HepG2 (cell line): ENCODE data around the gene SIK3. TPM values are rescaled to one million over a fixed set of nuclear protein-coding genes. Genes with fewer than 3 reads are reported as not detected.
A peak's percentile ranks its signal among the peaks of the same experiment; 100 is the strongest.

Experiments
- ATAC-seq: fragments of 200-7000 bp; cut with Tn5 transposase; 3 replicates; pipeline ENCODE4 v1.9.1; 2020; ENCODE audit warnings: mild to moderate bottlenecking, moderate library complexity
- BruUV-seq: library from RNA; stranded (reverse); fragments of 400-500 nt; replicated peaks from 2 replicates; lab custom pipeline; 2021; lab: Mats Ljungman, UMichigan
- CTCF ChIA-PET: fragments of 300-600 bp; formaldehyde crosslinking; extraction: SDS; loops from one replicate; lab custom pipeline; 2021; ENCODE audit warnings: low total read pairs, inconsistent platforms, low intra/inter-chr PET ratio; lab: Yijun Ruan, JAX
- POLR2A ChIA-PET: fragments of 350-600 bp; sonication (Branson Sonifier 250); formaldehyde crosslinking; loops from one replicate; lab custom pipeline; 2020; ENCODE audit warnings: antibody characterized with exemption, inconsistent platforms; lab: Yijun Ruan, JAX
- DNase-seq: peaks from one replicate; pipeline ENCODE4 v3.0.0-alpha.2; 2015; ENCODE audit warnings: low spot score
- FAIRE-seq: peaks from 3 replicates; lab custom pipeline; 2011; peaks lifted over from hg19 to GRCh38; lab: Jason Lieb, UNC
- H2AFZ ChIP-seq: one replicate; pipeline ENCODE4 v1.6.1; 2011; ENCODE audit warnings: low read length, inconsistent platforms
- H3K27ac ChIP-seq: fragments of 300-600 bp; 3 replicates; pipeline ENCODE4 v1.8.0; 2011; ENCODE audit warnings: mixed run types, mild to moderate bottlenecking, mixed read lengths, low read length, inconsistent platforms; ENCODE audit not compliant: insufficient read depth; ENCODE audit errors: extremely low read length
- H3K27me3 ChIP-seq, 2 experiments: fragments of 200-600 bp in 1 of 2; 2 replicates in 1 of 2; 3 replicates in 1 of 2; pipeline versions ENCODE4 v1.6.0 to v1.8.0; 2011; ENCODE audit warnings: low read length in 2 of 2, mild to moderate bottlenecking in 2 of 2, moderate library complexity in 2 of 2, inconsistent platforms in 1 of 2; ENCODE audit not compliant: insufficient read depth in 2 of 2, control insufficient read depth in 1 of 2
- H3K36me3 ChIP-seq, 2 experiments: fragments of 200-600 bp in 1 of 2; replicated peaks in 1 of 2; 2 replicates in 1 of 2; 3 replicates in 1 of 2; pipeline versions ENCODE4 v1.5.1 to v1.8.0; 2011; ENCODE audit warnings: low read length in 2 of 2, inconsistent platforms in 1 of 2; ENCODE audit not compliant: insufficient read depth in 2 of 2, control insufficient read depth in 1 of 2
- H3K4me1 ChIP-seq: 2 replicates; pipeline ENCODE4 v1.5.1; 2012; ENCODE audit warnings: low read length, inconsistent platforms; ENCODE audit not compliant: insufficient read depth
- H3K4me2 ChIP-seq: 2 replicates; pipeline ENCODE4 v1.6.0; 2011; ENCODE audit warnings: low read depth, low read length, inconsistent platforms
- H3K4me3 ChIP-seq, 3 experiments: fragments of 200-600 bp in 1 of 3; sonication (generic), shearing (Covaris generic) in 1 of 3; replicated peaks in 1 of 3; 2 replicates each; pipeline ENCODE4 v1.5.1; 2011 to 2016; ENCODE audit warnings: low read length in 3 of 3, inconsistent platforms in 2 of 3, low read depth in 2 of 3, mild to moderate bottlenecking in 2 of 3, control low read depth in 1 of 3, mixed read lengths in 1 of 3; ENCODE audit not compliant: insufficient read depth in 1 of 3
- H3K79me2 ChIP-seq: one replicate; pipeline ENCODE4 v1.6.1; 2011; ENCODE audit warnings: low read length, inconsistent platforms; ENCODE audit not compliant: insufficient read depth
- H3K9ac ChIP-seq: 2 replicates; pipeline ENCODE4 v1.6.0; 2011; ENCODE audit warnings: mild to moderate bottlenecking, low read depth, low read length, inconsistent platforms; ENCODE audit not compliant: insufficient read depth
- H3K9me3 ChIP-seq: 2 replicates; pipeline ENCODE4 v1.5.1; 2012; ENCODE audit warnings: mild to moderate bottlenecking, low read length
- H4K20me1 ChIP-seq: 2 replicates; pipeline ENCODE4 v1.6.0; 2011; ENCODE audit warnings: inconsistent platforms, mild to moderate bottlenecking, low read length, moderate library complexity; ENCODE audit not compliant: insufficient read depth
- ATF6 ChIP-seq: sonication (generic); formaldehyde crosslinking; conservative IDR thresholded peaks from 2 replicates; pipeline ENCODE4 v1.4.0; 2020; ENCODE audit warnings: missing genetic modification reagents
- ATF7-NPFF ChIP-seq: sonication (generic); formaldehyde crosslinking; IDR thresholded peaks from 2 replicates; pipeline ENCODE4 v1.8.1; 2023; ENCODE audit warnings: mild to moderate bottlenecking, low read depth, missing genetic modification reagents, moderate library complexity
- CCDC6 ChIP-seq: sonication (generic); formaldehyde crosslinking; IDR thresholded peaks from 2 replicates; pipeline ENCODE4 v1.8.1; 2022; ENCODE audit warnings: mild to moderate bottlenecking, missing genetic modification reagents, moderate library complexity
- ELF3 ChIP-seq: IDR thresholded peaks from 2 replicates; pipeline ENCODE4 v1.6.1; 2016; ENCODE audit warnings: missing genetic modification reagents, missing compliant biosample characterization
- GLMP ChIP-seq: sonication (generic); formaldehyde crosslinking; IDR thresholded peaks from 2 replicates; pipeline ENCODE4 v1.9.0; 2021; ENCODE audit warnings: missing genetic modification reagents, mild to moderate bottlenecking, borderline replicate concordance
- RCOR2 ChIP-seq: IDR thresholded peaks from 2 replicates; pipeline ENCODE4 v1.6.1; 2016; ENCODE audit warnings: missing biosample characterization, missing genetic modification reagents
- SMAD9 ChIP-seq: sonication (generic); formaldehyde crosslinking; IDR thresholded peaks from 2 replicates; pipeline ENCODE4 v1.5.1; 2020; ENCODE audit warnings: mild to moderate bottlenecking, missing genetic modification reagents
- ZMYM2 ChIP-seq: sonication (generic); formaldehyde crosslinking; IDR thresholded peaks from 2 replicates; pipeline ENCODE4 v1.8.0; 2022; ENCODE audit warnings: mild to moderate bottlenecking, missing genetic modification reagents
- ZNF264 ChIP-seq: sonication (generic); formaldehyde crosslinking; IDR thresholded peaks from 2 replicates; pipeline ENCODE4 v1.4.0; 2020; ENCODE audit warnings: missing genetic modification reagents
- ZNF674 ChIP-seq: sonication (generic); formaldehyde crosslinking; IDR thresholded peaks from 2 replicates; pipeline ENCODE4 v1.5.0; 2020; ENCODE audit warnings: low read depth, mild to moderate bottlenecking, missing genetic modification reagents
- ZNF784 ChIP-seq: sonication (generic); formaldehyde crosslinking; IDR thresholded peaks from 2 replicates; pipeline ENCODE4 v1.5.1; 2020; ENCODE audit warnings: missing genetic modification reagents, mild to moderate bottlenecking, borderline replicate concordance
- WGBS: methylation state at CpG from one replicate; pipeline ENCODE4 v1.1.6; 2017; ENCODE audit warnings: low lambda C conversion rate; 5-methylcytosine and 5-hydroxymethylcytosine counted together
- in situ Hi-C: cut with HindIII; loops from 2 replicates; pipeline ENCODE4 v1.10.0; 2017; ENCODE audit warnings: low pct_unique_long_range_greater_than_20kb; ENCODE audit not compliant: extremely low pct_ligation_motif_present
- intact Hi-C: fragments of 100-400 bp; cut with micrococcal nuclease; formaldehyde crosslinking; loops from one replicate; pipeline ENCODE4 v1.10.0; 2022; ENCODE audit not compliant: unreplicated experiment
- polyA plus RNA-seq, 8 experiments: library from polyadenylated mRNA; depleted of rRNA in 3 of 8; stranded (reverse) in 7 of 8; unstranded in 1 of 8; fragments of >200 nt; fragmentation: Illumina TruSeq in 4 of 8; extraction: Trizol in 4 of 8; gene quantifications; 2 replicates each; pipeline versions ENCODE4 v1.2.1 to v1.2.3, GENCODE V29; 2011 to 2016; ENCODE audit warnings: low read depth in 4 of 8, missing spikeins in 1 of 8, mixed read lengths in 1 of 8; ENCODE audit not compliant: insufficient read depth in 1 of 8
- total RNA-seq, 5 experiments: library from RNA; depleted of rRNA; stranded (reverse); fragments of >200 nt; fragmentation: Illumina TruSeq; extraction: Trizol; gene quantifications; 2 replicates each; pipeline ENCODE4 v1.2.3, GENCODE V29; 2016; ENCODE audit warnings: low read depth in 1 of 5

SIK3 gene
- total and polyA plus RNA-seq, 2 of the 13 experiments (the other 11 are each of a cell fraction or from before 2014, with no cell fraction given) = 5.7 to 9.8 TPM

- TF ChIP-seq ATF6 (CRISPR knock-in tag) (no peak), GLMP (CRISPR knock-in tag) (no peak), SMAD9 (CRISPR knock-in tag) (no peak), ZNF784 (CRISPR knock-in tag) (no peak), ZMYM2 (CRISPR knock-in tag) (no peak), ZNF674 (no peak), ATF7-NPFF (CRISPR knock-in tag) (no peak), ELF3 (no peak), RCOR2 (CRISPR knock-in tag) (no peak), ZNF264 (CRISPR knock-in tag) (no peak), CCDC6 (no peak)
- no peaks in the 10 kb centered on the region for H3K9me3 ChIP-seq
- no peaks in the 10 kb centered on the region for H4K20me1 ChIP-seq
- H3K4me2 ChIP-seq = no peak overlapping the region
- intact Hi-C loops (no loop called here), in situ Hi-C loops (no loop called here)
- H3K27me3 ChIP-seq = no peaks in the 10 kb centered on the region
- WGBS = 84% methylated on average over 6 of the region's 6 CpGs
- H3K4me1 ChIP-seq = peaks cover 77% of the 10 kb centered on the region
- ChIA-PET POLR2A (interaction anchor here (2.6 to 4.5 kb wide), 4 partner anchors 12 to 23 kb away, joined by 35 to 105 read pairs (median 45); partner anchors contain the start of genes APOA1, APOA4, APOA5 and APOC3), CTCF (no interaction called here)
- no peak for DNase-seq
- peak overlapping the region; percentile 70 for H3K27ac ChIP-seq
- H3K36me3 ChIP-seq = no peaks in the 10 kb centered on the region
- no peak overlapping the region for H3K4me3 ChIP-seq
- H3K79me2 ChIP-seq = no peaks in the 10 kb centered on the region
- no TSS peak for BruUV-seq
- no peak for FAIRE-seq
- ATAC-seq = no peak
- H2AFZ ChIP-seq = no peak overlapping the region
- H3K9ac ChIP-seq = no peak overlapping the region
Observed at GRCh38 chr11:116814502-116814901, 283.7 kb downstream of the SIK3 start.
